Fibroblast of the aortic adventitia (primary cell): ENCODE results near the gene MTHFD1. TPM values are rescaled to one million over a fixed set of nuclear protein-coding genes. Genes with fewer than 3 reads are reported as not detected.

Experiments used
- DNase-seq: peaks from one replicate; pipeline ENCODE4 v3.0.0-alpha.2; 2010; ENCODE audit warnings: low read depth
- H3K4me3 ChIP-seq: 2 replicates; pipeline ENCODE4 v1.5.1; 2011; ENCODE audit warnings: low read depth, mild to moderate bottlenecking, control low read depth, low read length, moderate library complexity
- CTCF ChIP-seq: IDR thresholded peaks from 2 replicates; pipeline ENCODE4 v1.5.1; 2011; ENCODE audit warnings: mild to moderate bottlenecking, low read length, control low read depth, inconsistent platforms; ENCODE audit not compliant: insufficient read depth
- total RNA-seq: library from RNA; depleted of rRNA; stranded (reverse); fragments of >200 nt; gene quantifications from 2 replicates; pipeline ENCODE4 v1.2.3, GENCODE V29; 2012; ENCODE audit warnings: low replicate concordance

Gene MTHFD1
- total RNA-seq, 1 donor: 73.1 TPM

- H3K4me3 ChIP-seq: no peak overlapping the region
- no peak for DNase-seq
- no peak for TF ChIP-seq CTCF
These were observed 59.9 kb downstream of the MTHFD1 start for GRCh38 chr14:64447876-64448670.

GRCh38 chr14:64450255-64450654 lies 62.1 kb downstream of the MTHFD1 start:
- H3K4me3 ChIP-seq: no peak overlapping the region
- DNase-seq: no peak
- no peak for TF ChIP-seq CTCF

GRCh38 chr14:64454671-64455070 lies 66.5 kb downstream of the MTHFD1 start:
- no peak for DNase-seq
- H3K4me3 ChIP-seq: no peak overlapping the region
- no peak for TF ChIP-seq CTCF

GRCh38 chr14:64459405-64460136 lies 71.4 kb downstream of the MTHFD1 start:
- no peak for DNase-seq
- TF ChIP-seq CTCF: no peak
- no peak overlapping the region for H3K4me3 ChIP-seq

- TF ChIP-seq CTCF: no peak
- no peak overlapping the region for H3K4me3 ChIP-seq
- no peak for DNase-seq
These were observed 73.1 kb downstream of the MTHFD1 start for GRCh38 chr14:64461221-64461620.

- no peak for TF ChIP-seq CTCF
- no peak overlapping the region for H3K4me3 ChIP-seq
- no peak for DNase-seq
These were observed 75.0 kb downstream of the MTHFD1 start for GRCh38 chr14:64463195-64463594.
